KMS-11 (cell line): ENCODE data around the gene SLC7A8.

ENCODE experiments used
- H2AFZ ChIP-seq: fragments of 200-600 bp; sonication (generic); 2 replicates; pipeline ENCODE4 v1.6.1; 2016; ENCODE audit warnings: antibody characterized with exemption, mixed run types, low read depth
- H3K27ac ChIP-seq: fragments of 200-600 bp; sonication (generic); 2 replicates; pipeline ENCODE4 v1.6.1; 2016; ENCODE audit warnings: mild to moderate bottlenecking, mixed run types
- H3K27me3 ChIP-seq: fragments of 200-600 bp; sonication (generic); 2 replicates; pipeline ENCODE4 v1.6.1; 2017; ENCODE audit warnings: mild to moderate bottlenecking, low read depth, mixed run types, moderate library complexity; ENCODE audit not compliant: insufficient read depth
- H3K36me3 ChIP-seq: fragments of 200-600 bp; sonication (generic); 2 replicates; pipeline ENCODE4 v1.6.1; 2017; ENCODE audit warnings: mild to moderate bottlenecking, mixed run types; ENCODE audit not compliant: insufficient read depth
- H3K4me1 ChIP-seq: fragments of 200-600 bp; sonication (generic); 2 replicates; pipeline ENCODE4 v1.6.1; 2016; ENCODE audit warnings: mild to moderate bottlenecking, low read depth, mixed run types; ENCODE audit not compliant: poor library complexity, severe bottlenecking
- H3K4me2 ChIP-seq: fragments of 200-600 bp; sonication (generic); 2 replicates; pipeline ENCODE4 v1.7.0; 2016; ENCODE audit warnings: mild to moderate bottlenecking, mixed run types
- H3K4me3 ChIP-seq: fragments of 200-600 bp; sonication (generic); IDR thresholded peaks from 2 replicates; pipeline ENCODE4 v1.6.1; 2017; ENCODE audit warnings: low read depth, low read length, mixed read lengths; ENCODE audit not compliant: insufficient read depth
- H3K79me2 ChIP-seq: fragments of 200-600 bp; sonication (generic); 2 replicates; pipeline ENCODE4 v1.6.1; 2016; ENCODE audit warnings: low read depth, mixed run types; ENCODE audit not compliant: insufficient read depth
- H3K9ac ChIP-seq: fragments of 200-600 bp; sonication (generic); 2 replicates; pipeline ENCODE4 v1.6.1; 2016; ENCODE audit warnings: mild to moderate bottlenecking, mixed run types
- H4K20me1 ChIP-seq: fragments of 200-600 bp; sonication (generic); 2 replicates; pipeline ENCODE4 v1.6.1; 2016; ENCODE audit warnings: mild to moderate bottlenecking, mixed run types; ENCODE audit not compliant: insufficient read depth
- TF ChIP-seq, protein P1 (sequence below): fragments of 200-600 bp; sonication (generic); conservative IDR thresholded peaks from 2 replicates; pipeline ENCODE4 v1.6.1; 2017; ENCODE audit warnings: low read depth, mild to moderate bottlenecking, antibody characterized with exemption, low read length, moderate library complexity, mixed read lengths

SLC7A8 gene

GRCh38 chr14:23114669-23115038 is 68.8 kb downstream of the SLC7A8 start:
- H3K36me3 ChIP-seq: no peaks in the 10 kb centered on the region
- H2AFZ ChIP-seq: no peak overlapping the region
- H3K27ac ChIP-seq: no peak overlapping the region
- no peak overlapping the region for H3K4me2 ChIP-seq
- no peaks in the 10 kb centered on the region for H4K20me1 ChIP-seq
- no peak overlapping the region for H3K9ac ChIP-seq
- no peak overlapping the region for H3K4me3 ChIP-seq
- H3K79me2 ChIP-seq: no peaks in the 10 kb centered on the region
- H3K27me3 ChIP-seq: no peaks in the 10 kb centered on the region
- no peaks in the 10 kb centered on the region for H3K4me1 ChIP-seq
- TF ChIP-seq, protein P1, sequence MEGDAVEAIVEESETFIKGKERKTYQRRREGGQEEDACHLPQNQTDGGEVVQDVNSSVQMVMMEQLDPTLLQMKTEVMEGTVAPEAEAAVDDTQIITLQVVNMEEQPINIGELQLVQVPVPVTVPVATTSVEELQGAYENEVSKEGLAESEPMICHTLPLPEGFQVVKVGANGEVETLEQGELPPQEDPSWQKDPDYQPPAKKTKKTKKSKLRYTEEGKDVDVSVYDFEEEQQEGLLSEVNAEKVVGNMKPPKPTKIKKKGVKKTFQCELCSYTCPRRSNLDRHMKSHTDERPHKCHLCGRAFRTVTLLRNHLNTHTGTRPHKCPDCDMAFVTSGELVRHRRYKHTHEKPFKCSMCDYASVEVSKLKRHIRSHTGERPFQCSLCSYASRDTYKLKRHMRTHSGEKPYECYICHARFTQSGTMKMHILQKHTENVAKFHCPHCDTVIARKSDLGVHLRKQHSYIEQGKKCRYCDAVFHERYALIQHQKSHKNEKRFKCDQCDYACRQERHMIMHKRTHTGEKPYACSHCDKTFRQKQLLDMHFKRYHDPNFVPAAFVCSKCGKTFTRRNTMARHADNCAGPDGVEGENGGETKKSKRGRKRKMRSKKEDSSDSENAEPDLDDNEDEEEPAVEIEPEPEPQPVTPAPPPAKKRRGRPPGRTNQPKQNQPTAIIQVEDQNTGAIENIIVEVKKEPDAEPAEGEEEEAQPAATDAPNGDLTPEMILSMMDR: no peak

DNA sequence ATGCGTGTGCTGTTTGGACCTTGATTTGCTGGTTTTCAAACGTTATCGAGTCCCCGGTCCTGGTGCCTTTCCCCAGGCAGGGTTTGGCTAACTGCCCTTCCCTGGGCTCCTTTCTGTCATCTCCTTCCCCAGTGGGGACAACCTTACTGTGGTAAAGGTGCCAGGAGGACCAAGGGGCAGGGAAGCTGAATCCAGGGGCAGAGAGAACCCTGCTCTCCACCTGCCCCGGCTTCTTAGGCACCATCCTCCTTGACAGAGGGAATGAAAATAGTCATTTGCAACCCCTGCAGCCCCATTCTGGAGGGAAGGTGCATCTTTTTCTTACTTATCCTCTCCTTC is 69.4 kb downstream of the SLC7A8 start:
- Histone ChIP-seq H3K36me3 (no peaks in the 10 kb centered on the region), H3K4me1 (no peaks in the 10 kb centered on the region), H3K27me3 (no peaks in the 10 kb centered on the region), H4K20me1 (no peaks in the 10 kb centered on the region), H2AFZ (no peak overlapping the region), H3K79me2 (no peaks in the 10 kb centered on the region), H3K27ac (no peak overlapping the region), H3K9ac (no peak overlapping the region), H3K4me2 (no peak overlapping the region), H3K4me3 (no peak overlapping the region)
- TF ChIP-seq, protein P1: no peak

DNA sequence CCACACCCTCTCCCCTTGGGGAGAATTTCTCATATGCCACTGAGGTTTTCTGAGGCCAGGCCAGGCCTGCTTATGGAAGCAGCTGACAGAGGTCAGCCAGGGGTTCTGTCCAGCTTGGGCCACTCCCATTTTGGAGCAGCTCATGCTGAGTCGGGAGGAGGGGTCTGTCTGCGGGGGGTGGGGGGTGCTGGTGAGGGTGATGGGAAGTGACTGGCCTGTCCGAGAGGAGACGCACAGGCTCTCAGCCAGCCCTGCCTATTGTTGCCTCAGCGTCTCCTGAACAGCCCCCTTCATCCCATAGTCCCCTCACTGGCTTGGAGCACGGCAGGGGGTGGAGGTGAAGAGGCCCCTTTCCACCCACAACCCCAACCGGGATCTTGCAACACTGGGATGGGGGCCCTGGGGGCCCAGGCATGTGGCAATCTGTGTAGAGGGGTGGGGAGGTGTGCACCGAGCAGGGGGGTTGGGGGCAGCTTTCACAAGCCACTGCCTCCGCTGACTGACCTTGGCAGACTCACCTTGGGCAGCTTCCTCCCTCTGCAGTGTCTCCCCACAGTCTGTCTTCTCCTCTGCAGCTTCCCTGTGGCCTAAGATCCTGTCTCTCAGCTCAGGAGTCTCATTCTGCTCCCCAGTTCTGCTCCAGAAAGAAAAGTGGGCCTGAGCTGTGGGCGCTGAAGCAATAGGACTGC is 69.9 kb downstream of the SLC7A8 start:
- H3K9ac ChIP-seq: no peak overlapping the region
- no peaks in the 10 kb centered on the region for H3K27me3 ChIP-seq
- H3K79me2 ChIP-seq: no peaks in the 10 kb centered on the region
- H3K27ac ChIP-seq: no peak overlapping the region
- H3K36me3 ChIP-seq: no peaks in the 10 kb centered on the region
- H3K4me1 ChIP-seq: no peaks in the 10 kb centered on the region
- no peak overlapping the region for H2AFZ ChIP-seq
- H3K4me2 ChIP-seq: no peak overlapping the region
- TF ChIP-seq, protein P1: no peak
- H3K4me3 ChIP-seq: no peak overlapping the region
- H4K20me1 ChIP-seq: no peaks in the 10 kb centered on the region

DNA sequence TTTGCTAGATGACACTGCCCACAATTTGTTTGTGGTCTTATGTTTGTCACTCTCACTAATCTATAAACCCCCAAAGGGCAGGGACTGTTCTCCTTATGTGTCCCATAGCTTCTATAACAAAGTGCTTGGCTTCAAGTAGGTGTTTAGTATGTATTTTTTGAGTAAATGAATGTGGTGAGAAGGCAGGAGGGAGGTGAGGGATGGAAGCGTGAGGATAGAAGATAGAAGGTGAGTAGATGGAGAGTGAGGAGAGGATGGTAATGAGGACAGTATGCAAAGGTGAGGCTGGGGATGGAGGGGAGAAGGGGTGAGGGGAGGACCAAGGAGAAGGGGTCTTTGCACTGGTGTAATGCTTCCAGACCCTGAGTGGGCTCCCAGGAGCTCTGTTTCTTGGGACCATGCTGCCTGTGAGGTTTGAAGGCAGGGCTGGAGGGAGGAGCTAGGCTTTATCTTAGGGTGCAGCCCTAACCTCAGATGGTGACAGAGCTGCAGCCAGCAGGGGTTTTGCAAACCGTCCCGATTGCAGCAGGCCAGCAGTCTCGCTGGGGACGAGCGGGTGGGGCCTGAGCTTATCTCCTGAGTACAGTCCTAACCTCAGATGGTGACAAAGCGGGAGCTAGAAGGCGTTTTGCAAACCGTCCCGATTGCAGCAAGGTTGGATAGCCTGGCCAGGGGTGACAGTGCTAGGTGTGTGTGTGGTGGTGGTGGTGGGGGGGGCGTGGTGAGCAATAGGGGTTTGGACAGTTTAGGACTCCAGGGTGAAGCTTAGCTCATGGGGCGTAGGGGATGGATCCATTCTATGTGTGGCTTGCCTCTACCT is 70.9 kb downstream of the SLC7A8 start:
- TF ChIP-seq, protein P1: no peak
- H3K4me2 ChIP-seq: no peak overlapping the region
- H3K9ac ChIP-seq: no peak overlapping the region
- no peaks in the 10 kb centered on the region for H3K79me2 ChIP-seq
- no peaks in the 10 kb centered on the region for H3K36me3 ChIP-seq
- H3K27me3 ChIP-seq: no peaks in the 10 kb centered on the region
- no peaks in the 10 kb centered on the region for H3K4me1 ChIP-seq
- H2AFZ ChIP-seq: no peak overlapping the region
- no peak overlapping the region for H3K27ac ChIP-seq
- no peaks in the 10 kb centered on the region for H4K20me1 ChIP-seq
- H3K4me3 ChIP-seq: no peak overlapping the region
